T-cell (primary cell): ENCODE results near the gene DNASE1L1. TPM values are rescaled to one million over a fixed set of nuclear protein-coding genes. Genes with fewer than 3 reads are reported as not detected.

Source experiments
- ATAC-seq, 4 experiments: fragments of 200-7000 bp in 3 of 4; fragments of 150-1000 bp in 1 of 4; cut with Tn5 transposase; replicated peaks in 1 of 4; 1 replicate in 3 of 4; 2 replicates in 1 of 4; pipeline ENCODE4 v1.10.0; 2021; ENCODE audit warnings: moderate library complexity in 3 of 4, mild to moderate bottlenecking in 2 of 4, moderate number of reproducible peaks in 1 of 4
- CTCF ChIA-PET, 2 donors: fragments of 300-600 bp; sonication (Branson Sonifier 250); formaldehyde crosslinking; loops; one replicate each; lab custom pipeline; 2022; ENCODE audit warnings: antibody characterized with exemption in 2 of 2; lab: Charles Lee
- POLR2A ChIA-PET, 2 donors: fragments of 300-600 bp; sonication (Branson Sonifier 250); formaldehyde crosslinking; loops; one replicate each; lab custom pipeline; 2022; ENCODE audit warnings: antibody characterized with exemption in 2 of 2; lab: Charles Lee
- DNase-seq, 35 experiments: peaks; one replicate each; pipeline versions ENCODE4 v3.0.0 to v3.0.0-alpha.2; 2013 to 2023
- H3K27ac ChIP-seq: one replicate; pipeline ENCODE4 v1.5.1; 2013; ENCODE audit warnings: low read length
- H3K27me3 ChIP-seq, 2 experiments: replicated peaks in 1 of 2; 1 replicate in 1 of 2; 2 replicates in 1 of 2; pipeline versions ENCODE4 v1.6.1 to v1.7.0; 2013; ENCODE audit warnings: low read length in 1 of 2, mixed read lengths in 1 of 2; ENCODE audit not compliant: control insufficient read depth in 2 of 2, insufficient read depth in 2 of 2; ENCODE audit errors: extremely low read depth in 1 of 2
- H3K36me3 ChIP-seq, 2 donors: 1 replicate in 1 of 2; 2 replicates in 1 of 2; pipeline versions ENCODE4 v1.6.1 to v1.7.0; 2013; ENCODE audit warnings: low read length in 1 of 2; ENCODE audit not compliant: control insufficient read depth in 2 of 2, insufficient read depth in 1 of 2; ENCODE audit errors: extremely low read depth in 1 of 2
- H3K4me1 ChIP-seq, 2 experiments: 1 replicate in 1 of 2; 2 replicates in 1 of 2; pipeline versions ENCODE4 v1.6.1 to v1.7.0; 2013; ENCODE audit warnings: low read length in 2 of 2, mixed read lengths in 1 of 2; ENCODE audit not compliant: insufficient read depth in 2 of 2, control insufficient read depth in 1 of 2; ENCODE audit errors: extremely low read depth in 1 of 2
- H3K4me3 ChIP-seq, 2 donors: 1 replicate in 1 of 2; 2 replicates in 1 of 2; pipeline versions ENCODE4 v1.5.1 to v1.7.0; 2013; ENCODE audit warnings: mild to moderate bottlenecking in 2 of 2, low read length in 1 of 2, moderate library complexity in 1 of 2; ENCODE audit not compliant: control insufficient read depth in 1 of 2; ENCODE audit errors: extremely low read depth in 1 of 2
- H3K9me3 ChIP-seq: 2 replicates; pipeline ENCODE4 v1.7.0; 2013
- H3K27ac Mint-ChIP-seq, 2 donors: one replicate each; pipeline ENCODE4 v1.8.0; 2020 to 2021; ENCODE audit warnings: mild to moderate bottlenecking in 2 of 2, mixed read lengths in 2 of 2
- H3K27me3 Mint-ChIP-seq, 2 donors: one replicate each; pipeline ENCODE4 v1.8.0; 2021 to 2022; ENCODE audit warnings: mixed read lengths in 2 of 2
- H3K36me3 Mint-ChIP-seq: one replicate; pipeline ENCODE4 v1.8.0; 2021; ENCODE audit warnings: mixed read lengths
- H3K4me1 Mint-ChIP-seq, 3 donors: one replicate each; pipeline ENCODE4 v1.8.0; 2020 to 2022; ENCODE audit warnings: mixed read lengths in 3 of 3, mild to moderate bottlenecking in 1 of 3
- H3K4me3 Mint-ChIP-seq, 3 donors: one replicate each; pipeline ENCODE4 v1.8.0; 2020 to 2022; ENCODE audit warnings: mild to moderate bottlenecking in 3 of 3, mixed read lengths in 3 of 3, moderate library complexity in 3 of 3
- H3K9me3 Mint-ChIP-seq, 3 donors: one replicate each; pipeline ENCODE4 v1.8.0; 2020 to 2022; ENCODE audit warnings: mixed read lengths in 3 of 3
- WGBS: methylation state at CpG from one replicate; pipeline ENCODE4 v1.1.5; 2013; ENCODE audit warnings: missing lambda C conversion rate; ENCODE audit not compliant: insufficient coverage; 5-methylcytosine and 5-hydroxymethylcytosine counted together
- total RNA-seq, 35 experiments: library from RNA in 6 of 35; stranded (reverse) in 6 of 35; fragments of 120-200 nt in 1 of 35; gene quantifications; one replicate each; pipeline versions ENCODE4 v1.2.1 to v1.2.4 and lab custom pipeline; 2013 to 2026

Gene DNASE1L1
- total RNA-seq, 5 donors from 2014 or later (not counting 1 experiment from before 2014, with no cell fraction given) = 22.6 to 31.3 (median 25.5) TPM

GRCh38 chrX:154417157-154417556 is 8.1 kb upstream of the DNASE1L1 start:
- Mint-ChIP-seq H3K9me3 (no peaks in the 10 kb centered on the region), H3K27ac (no peak overlapping the region), H3K4me3 (no peak overlapping the region), H3K4me1 (peaks cover 5 to 7% (median 6%) of the 10 kb centered on the region in 3 donors), H3K36me3 (no peaks in the 10 kb centered on the region), H3K27me3 (no peaks in the 10 kb centered on the region)
- ChIA-PET CTCF (interaction anchor here in 1 of 2 donors (1.2 kb wide), 1 partner anchor 132 kb away, joined by 3 read pairs; no protein-coding TSS in a partner anchor), POLR2A (no interaction called here)
- H3K27ac ChIP-seq = no peak overlapping the region
- DNase-seq = no peak
- H3K4me3 ChIP-seq = no peak overlapping the region
- no peak for ATAC-seq
- WGBS = no CpG with 5 or more reads among the region's 7 CpGs
- peaks cover 0 to 9% of the 10 kb centered on the region in 2 donors for H3K36me3 ChIP-seq
- no peaks in the 10 kb centered on the region for H3K9me3 ChIP-seq
- no peaks in the 10 kb centered on the region for H3K27me3 ChIP-seq
- H3K4me1 ChIP-seq = peaks cover 0 to 9% of the 10 kb centered on the region in 2 experiments

- ChIA-PET CTCF (no interaction called here), POLR2A (interaction anchor here in 1 of 2 donors (0.6 to 0.9 kb wide), 2 partner anchors 42 to 78 kb away, joined by 3 read pairs; no protein-coding TSS in a partner anchor)
- Histone ChIP-seq H3K27ac (peak overlapping the region; percentile 56), H3K4me1 (peaks cover 2 to 27% of the 10 kb centered on the region in 2 experiments), H3K4me3 (no peak overlapping the region), H3K9me3 (no peaks in the 10 kb centered on the region), H3K27me3 (no peaks in the 10 kb centered on the region), H3K36me3 (peaks cover 0 to 6% of the 10 kb centered on the region in 2 donors)
- Mint-ChIP-seq H3K4me3 (peak overlapping the region in 1 of 3 donors; percentile 83), H3K27me3 (no peaks in the 10 kb centered on the region), H3K27ac (peak overlapping the region; percentile 82 to 90), H3K4me1 (peaks cover 13 to 23% (median 16%) of the 10 kb centered on the region in 3 donors), H3K9me3 (no peaks in the 10 kb centered on the region), H3K36me3 (no peaks in the 10 kb centered on the region)
- ATAC-seq (no peak), DNase-seq (no peak)
- no CpG with 5 or more reads among the region's 8 CpGs for WGBS
These were observed 4.1 kb upstream of the DNASE1L1 start for GRCh38 chrX:154413142-154413541.

GRCh38 chrX:154412468-154412867 is 3.4 kb upstream of the DNASE1L1 start:
- Mint-ChIP-seq H3K27me3 (no peaks in the 10 kb centered on the region), H3K9me3 (no peaks in the 10 kb centered on the region), H3K36me3 (no peaks in the 10 kb centered on the region), H3K27ac (peak overlapping the region; percentile 82 to 90), H3K4me3 (peak overlapping the region; percentile 81 to 83 (median 83)), H3K4me1 (peaks cover 13 to 23% (median 16%) of the 10 kb centered on the region in 3 donors)
- Histone ChIP-seq H3K27me3 (no peaks in the 10 kb centered on the region), H3K36me3 (peaks cover 0 to 6% of the 10 kb centered on the region in 2 donors), H3K9me3 (no peaks in the 10 kb centered on the region), H3K27ac (peak overlapping the region; percentile 56), H3K4me3 (peak overlapping the region; percentile 55 to 60), H3K4me1 (peaks cover 2 to 27% of the 10 kb centered on the region in 2 experiments)
- 0% methylated on average over 2 of the region's 4 CpGs for WGBS
- ATAC-seq (peak; percentile 53 to 62 (median 61)), DNase-seq (peak in 11 of 35 experiments; percentile 16 to 52 (median 29))
- POLR2A ChIA-PET = interaction anchor here in 1 of 2 donors (0.6 to 0.9 kb wide), 3 partner anchors 42 to 657 kb away, joined by 3 to 4 read pairs (median 3); no protein-coding TSS in a partner anchor
- CTCF ChIA-PET = no interaction called here

GRCh38 chrX:154411981-154412340 is 2.9 kb upstream of the DNASE1L1 start:
- WGBS = 0% methylated on average over 15 of the region's 29 CpGs

GRCh38 chrX:154408659-154409221 is 314 bp downstream of the DNASE1L1 start:
- ChIA-PET POLR2A (no interaction called here), CTCF (no interaction called here)
- Histone ChIP-seq H3K36me3 (peaks cover 0 to 2% of the 10 kb centered on the region in 2 donors), H3K27me3 (no peaks in the 10 kb centered on the region), H3K4me3 (peak overlapping the region; percentile 25 to 28), H3K27ac (peak overlapping the region; percentile 29), H3K4me1 (peaks cover 2 to 27% of the 10 kb centered on the region in 2 experiments), H3K9me3 (no peaks in the 10 kb centered on the region)
- Mint-ChIP-seq H3K36me3 (no peaks in the 10 kb centered on the region), H3K27me3 (no peaks in the 10 kb centered on the region), H3K4me3 (peak overlapping the region; percentile 34 to 58 (median 54)), H3K4me1 (peaks cover 13 to 23% (median 16%) of the 10 kb centered on the region in 3 donors), H3K27ac (peak overlapping the region; percentile 52 to 81), H3K9me3 (no peaks in the 10 kb centered on the region)
- no peak for ATAC-seq
- DNase-seq = no peak
- 39% methylated on average over 3 of the region's 10 CpGs for WGBS

More at GRCh38 chrX:154411981-154412340, 2.9 kb upstream of the DNASE1L1 start:
- no peaks in the 10 kb centered on the region for H3K9me3 ChIP-seq
- H3K9me3 Mint-ChIP-seq = no peaks in the 10 kb centered on the region
- H3K4me3 ChIP-seq = peak overlapping the region; percentile 55 to 60
- H3K27ac ChIP-seq = peak overlapping the region; percentile 56
- peaks cover 2 to 27% of the 10 kb centered on the region in 2 experiments for H3K4me1 ChIP-seq
- H3K27me3 ChIP-seq = no peaks in the 10 kb centered on the region
- ChIA-PET CTCF (no interaction called here), POLR2A (interaction anchor here in 1 of 2 donors (0.9 kb wide), 1 partner anchor 41 kb away, joined by 3 read pairs; no protein-coding TSS in a partner anchor)
- DNase-seq (peak in 12 of 35 experiments; percentile 9 to 46 (median 32)), ATAC-seq (peak; percentile 69 to 86 (median 82))
- H3K36me3 Mint-ChIP-seq = no peaks in the 10 kb centered on the region
- no peaks in the 10 kb centered on the region for H3K27me3 Mint-ChIP-seq
- peaks cover 13 to 23% (median 16%) of the 10 kb centered on the region in 3 donors for H3K4me1 Mint-ChIP-seq
- H3K36me3 ChIP-seq = peaks cover 0 to 6% of the 10 kb centered on the region in 2 donors
- H3K4me3 Mint-ChIP-seq = peak overlapping the region; percentile 81 to 83 (median 83)
- H3K27ac Mint-ChIP-seq = peak overlapping the region; percentile 82 to 90

GRCh38 chrX:154404625-154405192 is 4.3 kb downstream of the DNASE1L1 start:
- CTCF ChIA-PET = no interaction called here
- Histone ChIP-seq H3K27me3 (no peaks in the 10 kb centered on the region), H3K36me3 (peaks cover 0 to 12% of the 10 kb centered on the region in 2 donors), H3K27ac (no peak overlapping the region), H3K4me3 (no peak overlapping the region), H3K4me1 (peaks cover 0 to 23% of the 10 kb centered on the region in 2 experiments), H3K9me3 (no peaks in the 10 kb centered on the region)
- DNase-seq = no peak
- no peak overlapping the region for H3K4me3 Mint-ChIP-seq
- H3K36me3 Mint-ChIP-seq = peaks cover 8% of the 10 kb centered on the region
- ATAC-seq = no peak
- no peak overlapping the region for H3K27ac Mint-ChIP-seq
- 92% methylated on average over 4 of the region's 16 CpGs for WGBS
- H3K27me3 Mint-ChIP-seq = no peaks in the 10 kb centered on the region
- H3K4me1 Mint-ChIP-seq = peaks cover 13 to 26% (median 15%) of the 10 kb centered on the region in 3 donors
- H3K9me3 Mint-ChIP-seq = no peaks in the 10 kb centered on the region
- POLR2A ChIA-PET = no interaction called here
